GM12878 (cell line): ENCODE results near the gene TMEM255B. TPM values are rescaled to one million over a fixed set of nuclear protein-coding genes. Genes with fewer than 3 reads are reported as not detected.

ENCODE experiments used
- ATAC-seq: fragments of 200-7000 bp; cut with Tn5 transposase; 3 replicates; pipeline ENCODE4 v1.9.1; 2020; ENCODE audit warnings: mild to moderate bottlenecking, moderate library complexity
- BruUV-seq: library from RNA; stranded (reverse); fragments of 400-500 nt; replicated peaks from 2 replicates; lab custom pipeline; 2021; lab: Mats Ljungman, UMichigan
- CTCF ChIA-PET: fragments of 300-600 bp; sonication (Branson Sonifier 250); formaldehyde crosslinking; extraction: SDS; loops from one replicate; lab custom pipeline; 2021; ENCODE audit warnings: inconsistent platforms; lab: Yijun Ruan, JAX
- POLR2A ChIA-PET: fragments of 350-600 bp; formaldehyde crosslinking; extraction: SDS; loops from one replicate; lab custom pipeline; 2021; ENCODE audit warnings: inconsistent platforms; lab: Charles Lee
- RAD21 ChIA-PET: fragments of 300-600 bp; sonication (Branson Sonifier 250); formaldehyde crosslinking; loops from one replicate; lab custom pipeline; 2023; ENCODE audit warnings: antibody characterized with exemption; ENCODE audit not compliant: unreplicated experiment; lab: Charles Lee
- SMC1A ChIA-PET: fragments of 300-600 bp; sonication (Branson Sonifier 250); formaldehyde crosslinking; loops from one replicate; lab custom pipeline; 2023; ENCODE audit not compliant: unreplicated experiment, uncharacterized antibody; lab: Charles Lee
- DNase-seq: peaks from one replicate; pipeline ENCODE4 v3.0.0-alpha.2; 2011; ENCODE audit warnings: low read depth, low spot score
- FAIRE-seq: peaks from 3 replicates; lab custom pipeline; 2011; peaks lifted over from hg19 to GRCh38; lab: Jason Lieb, UNC
- H2AFZ ChIP-seq: 2 replicates; pipeline ENCODE4 v1.6.0; 2011; ENCODE audit warnings: low read depth, low read length, control low read depth; ENCODE audit not compliant: control insufficient read depth
- H3K27ac ChIP-seq: 2 replicates; pipeline ENCODE4 v1.5.1; 2011; ENCODE audit warnings: control low read depth; ENCODE audit not compliant: control insufficient read depth, insufficient read depth
- H3K27me3 ChIP-seq, 2 experiments: replicated peaks in 1 of 2; 2 replicates each; pipeline versions ENCODE4 v1.6.0 to v1.6.1; 2011; ENCODE audit warnings: low read length in 1 of 2; ENCODE audit not compliant: control insufficient read depth in 2 of 2, insufficient read depth in 2 of 2
- H3K36me3 ChIP-seq, 2 experiments: 2 replicates each; pipeline ENCODE4 v1.5.1; 2011; ENCODE audit warnings: low read length in 1 of 2; ENCODE audit not compliant: control insufficient read depth in 2 of 2, insufficient read depth in 2 of 2
- H3K4me1 ChIP-seq: 2 replicates; pipeline ENCODE4 v1.6.1; 2011; ENCODE audit warnings: mild to moderate bottlenecking, low read length, moderate library complexity, mixed read lengths; ENCODE audit not compliant: control insufficient read depth, insufficient read depth
- H3K4me2 ChIP-seq: 2 replicates; pipeline ENCODE4 v1.6.0; 2011; ENCODE audit warnings: control low read depth; ENCODE audit not compliant: control insufficient read depth, insufficient read depth
- H3K4me3 ChIP-seq: fragments of 200-600 bp; sonication (generic); 2 replicates; pipeline ENCODE4 v1.5.1; 2016
- H3K79me2 ChIP-seq: 2 replicates; pipeline ENCODE4 v1.6.0; 2011; ENCODE audit warnings: low read length; ENCODE audit not compliant: control insufficient read depth, insufficient read depth
- H3K9ac ChIP-seq: 2 replicates; pipeline ENCODE4 v1.8.0; 2011; ENCODE audit warnings: low read length, control low read depth, mixed read lengths; ENCODE audit not compliant: control insufficient read depth, insufficient read depth
- H3K9me3 ChIP-seq: replicated peaks from 3 replicates; pipeline ENCODE4 v1.5.1; 2011; ENCODE audit warnings: mild to moderate bottlenecking, low read length; ENCODE audit not compliant: control insufficient read depth, insufficient read depth
- H4K20me1 ChIP-seq: 2 replicates; pipeline ENCODE4 v1.6.0; 2011; ENCODE audit not compliant: control insufficient read depth, insufficient read depth
- HDGF ChIP-seq: fragments of 450-650 bp; IDR thresholded peaks from 2 replicates; pipeline ENCODE4 v1.6.1; 2016; ENCODE audit warnings: antibody characterized with exemption
- LARP7 ChIP-seq: fragments of 450-650 bp; IDR thresholded peaks from 2 replicates; pipeline ENCODE4 v1.6.1; 2017; ENCODE audit warnings: mild to moderate bottlenecking
- MEF2B ChIP-seq: fragments of 450-650 bp; IDR thresholded peaks from 2 replicates; pipeline ENCODE4 v1.6.1; 2018; ENCODE audit warnings: mild to moderate bottlenecking, moderate library complexity; ENCODE audit not compliant: partially characterized antibody, poor library complexity, severe bottlenecking
- PKNOX1 ChIP-seq: fragments of 450-650 bp; IDR thresholded peaks from 2 replicates; pipeline ENCODE4 v1.6.1; 2016; ENCODE audit warnings: mild to moderate bottlenecking
- POLR2AphosphoS5 ChIP-seq: IDR thresholded peaks from 2 replicates; pipeline ENCODE4 v1.6.1; 2011; ENCODE audit warnings: mild to moderate bottlenecking, low read length, inconsistent platforms
- RB1 ChIP-seq: fragments of 450-650 bp; formaldehyde crosslinking; IDR thresholded peaks from 2 replicates; pipeline ENCODE4 v1.6.1; 2017; ENCODE audit warnings: mild to moderate bottlenecking, borderline replicate concordance
- REST ChIP-seq: IDR thresholded peaks from 2 replicates; pipeline ENCODE4 v1.6.1; 2012; ENCODE audit warnings: mild to moderate bottlenecking, low read depth, low read length
- SPI1 ChIP-seq: IDR thresholded peaks from 2 replicates; pipeline ENCODE4 v1.6.1; 2011; ENCODE audit warnings: low read depth, mild to moderate bottlenecking, low read length, moderate library complexity, borderline replicate concordance; ENCODE audit not compliant: insufficient read depth
- YBX1 ChIP-seq: fragments of 450-650 bp; IDR thresholded peaks from 2 replicates; pipeline ENCODE4 v1.6.1; 2016; ENCODE audit warnings: antibody characterized with exemption
- ZNF687 ChIP-seq: fragments of 450-650 bp; IDR thresholded peaks from 2 replicates; pipeline ENCODE4 v1.6.1; 2017; ENCODE audit warnings: mild to moderate bottlenecking, moderate library complexity
- WGBS: methylation state at CpG from one replicate; pipeline ENCODE4 v1.1.6; 2016; ENCODE audit warnings: low lambda C conversion rate; ENCODE audit not compliant: insufficient replicate concordance, insufficient coverage; ENCODE audit errors: missing lambda C conversion rate; 5-methylcytosine and 5-hydroxymethylcytosine counted together
- in situ Hi-C: fragments of 300-500 bp; cut with MboI; formaldehyde crosslinking; loops from 9 replicates; pipeline ENCODE4 v1.14.3; 2018; ENCODE audit warnings: mixed read lengths
- intact Hi-C: fragments of 100-400 bp; cut with micrococcal nuclease; formaldehyde crosslinking; loops from one replicate; pipeline ENCODE4 v1.14.2; 2022; ENCODE audit not compliant: unreplicated experiment
- polyA plus RNA-seq, 11 experiments: library from polyadenylated mRNA; depleted of rRNA in 4 of 11; unstranded in 6 of 11; stranded (reverse) in 5 of 11; fragments of >200 nt; fragmentation: Nextera tagmentation in 4 of 11; fragmentation: Illumina TruSeq in 1 of 11; extraction: Ambion mirVana in 4 of 11; extraction: Trizol in 1 of 11; gene quantifications; 1 replicate in 1 of 11; 2 replicates in 10 of 11; pipeline versions ENCODE4 v1.2.1 to v1.2.3, GENCODE V29; 2011 to 2016; ENCODE audit warnings: inconsistent platforms in 2 of 11, missing spikeins in 2 of 11, low read depth in 1 of 11
- total RNA-seq, 4 experiments: library from RNA; depleted of rRNA in 3 of 4; stranded (reverse); fragments of >200 nt in 3 of 4; fragmentation: Illumina TruSeq in 1 of 4; extraction: Trizol in 1 of 4; gene quantifications; 2 replicates each; pipeline versions ENCODE4 v1.2.1 to v1.2.3, GENCODE V29; 2013 to 2021
- TF ChIP-seq, protein P1 (sequence below): fragments of 450-650 bp; IDR thresholded peaks from 2 replicates; pipeline ENCODE4 v1.6.1; 2017; ENCODE audit warnings: antibody characterized with exemption, mild to moderate bottlenecking, moderate library complexity
- TF ChIP-seq, protein P2 (sequence below): fragments of 450-650 bp; IDR thresholded peaks from 2 replicates; pipeline ENCODE4 v1.6.1; 2017; ENCODE audit warnings: borderline replicate concordance

The TMEM255B gene
- total and polyA plus RNA-seq, 10 of the 15 experiments (the other 5 are each of a cell fraction or from before 2014, with no cell fraction given): 0.04 to 0.62 (median 0.13) TPM; not detected in 3

DNA sequence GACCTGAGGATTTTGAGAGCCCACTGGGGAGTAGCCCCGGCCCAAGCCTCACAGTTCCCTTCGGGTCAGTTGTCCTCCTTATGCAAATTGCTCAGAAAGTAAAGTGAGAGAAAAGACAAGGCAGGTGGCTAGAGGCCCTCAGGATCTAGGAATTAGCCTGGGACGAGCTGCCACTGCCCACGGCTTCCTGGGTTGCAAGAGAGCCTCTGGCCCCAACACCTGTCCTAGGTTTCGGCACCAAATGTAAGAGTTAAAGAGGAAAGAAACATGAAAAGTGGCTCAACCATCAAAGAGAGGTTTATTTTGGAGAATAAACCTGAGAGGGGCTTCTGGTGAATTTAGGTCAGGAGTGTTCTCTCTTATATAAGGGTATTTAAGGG is 25.6 kb downstream of the TMEM255B start:
- Histone ChIP-seq H4K20me1 (no peaks in the 10 kb centered on the region), H3K4me2 (no peak overlapping the region), H3K27ac (no peak overlapping the region), H3K9ac (no peak overlapping the region), H3K79me2 (no peaks in the 10 kb centered on the region), H3K4me1 (no peaks in the 10 kb centered on the region), H2AFZ (no peak overlapping the region), H3K9me3 (no peaks in the 10 kb centered on the region), H3K36me3 (no peaks in the 10 kb centered on the region), H3K4me3 (no peak overlapping the region), H3K27me3 (no peaks in the 10 kb centered on the region; a peak in 2 of 4 replicates)
- BruUV-seq: no TSS peak
- in situ Hi-C loops: no loop called here
- FAIRE-seq (no peak), ATAC-seq (no peak), DNase-seq (no peak)
- intact Hi-C loops: no loop called here
- ChIA-PET CTCF (no interaction called here), POLR2A (no interaction called here), SMC1A (no interaction called here), RAD21 (no interaction called here)
- 12% methylated on average over 5 of the region's 5 CpGs for WGBS
- TF ChIP-seq HDGF (no peak), REST (no peak), YBX1 (no peak), LARP7 (no peak), RB1 (no peak), SPI1 (no peak), ZNF687 (no peak), POLR2AphosphoS5 (no peak), PKNOX1 (no peak), MEF2B (no peak)
- TF ChIP-seq, protein P1, sequence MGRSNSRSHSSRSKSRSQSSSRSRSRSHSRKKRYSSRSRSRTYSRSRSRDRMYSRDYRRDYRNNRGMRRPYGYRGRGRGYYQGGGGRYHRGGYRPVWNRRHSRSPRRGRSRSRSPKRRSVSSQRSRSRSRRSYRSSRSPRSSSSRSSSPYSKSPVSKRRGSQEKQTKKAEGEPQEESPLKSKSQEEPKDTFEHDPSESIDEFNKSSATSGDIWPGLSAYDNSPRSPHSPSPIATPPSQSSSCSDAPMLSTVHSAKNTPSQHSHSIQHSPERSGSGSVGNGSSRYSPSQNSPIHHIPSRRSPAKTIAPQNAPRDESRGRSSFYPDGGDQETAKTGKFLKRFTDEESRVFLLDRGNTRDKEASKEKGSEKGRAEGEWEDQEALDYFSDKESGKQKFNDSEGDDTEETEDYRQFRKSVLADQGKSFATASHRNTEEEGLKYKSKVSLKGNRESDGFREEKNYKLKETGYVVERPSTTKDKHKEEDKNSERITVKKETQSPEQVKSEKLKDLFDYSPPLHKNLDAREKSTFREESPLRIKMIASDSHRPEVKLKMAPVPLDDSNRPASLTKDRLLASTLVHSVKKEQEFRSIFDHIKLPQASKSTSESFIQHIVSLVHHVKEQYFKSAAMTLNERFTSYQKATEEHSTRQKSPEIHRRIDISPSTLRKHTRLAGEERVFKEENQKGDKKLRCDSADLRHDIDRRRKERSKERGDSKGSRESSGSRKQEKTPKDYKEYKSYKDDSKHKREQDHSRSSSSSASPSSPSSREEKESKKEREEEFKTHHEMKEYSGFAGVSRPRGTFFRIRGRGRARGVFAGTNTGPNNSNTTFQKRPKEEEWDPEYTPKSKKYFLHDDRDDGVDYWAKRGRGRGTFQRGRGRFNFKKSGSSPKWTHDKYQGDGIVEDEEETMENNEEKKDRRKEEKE: no peak
- TF ChIP-seq, protein P2, sequence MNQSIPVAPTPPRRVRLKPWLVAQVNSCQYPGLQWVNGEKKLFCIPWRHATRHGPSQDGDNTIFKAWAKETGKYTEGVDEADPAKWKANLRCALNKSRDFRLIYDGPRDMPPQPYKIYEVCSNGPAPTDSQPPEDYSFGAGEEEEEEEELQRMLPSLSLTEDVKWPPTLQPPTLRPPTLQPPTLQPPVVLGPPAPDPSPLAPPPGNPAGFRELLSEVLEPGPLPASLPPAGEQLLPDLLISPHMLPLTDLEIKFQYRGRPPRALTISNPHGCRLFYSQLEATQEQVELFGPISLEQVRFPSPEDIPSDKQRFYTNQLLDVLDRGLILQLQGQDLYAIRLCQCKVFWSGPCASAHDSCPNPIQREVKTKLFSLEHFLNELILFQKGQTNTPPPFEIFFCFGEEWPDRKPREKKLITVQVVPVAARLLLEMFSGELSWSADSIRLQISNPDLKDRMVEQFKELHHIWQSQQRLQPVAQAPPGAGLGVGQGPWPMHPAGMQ: no peak
